AG04450 (cell line): Measurements from ENCODE around the gene ZNF318. TPM values are rescaled to one million over a fixed set of nuclear protein-coding genes. Genes with fewer than 3 reads are reported as not detected.

Experiments used
- CTCF ChIA-PET: fragments of 300-600, 350-600 bp; formaldehyde crosslinking; extraction: SDS; loops from one replicate; lab custom pipeline; 2022; ENCODE audit warnings: antibody characterized with exemption, inconsistent platforms; lab: Charles Lee
- POLR2A ChIA-PET: fragments of 350-600 bp; formaldehyde crosslinking; extraction: SDS; loops from one replicate; lab custom pipeline; 2021; ENCODE audit warnings: antibody characterized with exemption, inconsistent platforms; lab: Yijun Ruan, JAX
- DNase-seq: peaks from one replicate; pipeline ENCODE4 v3.0.0-alpha.2; 2011; ENCODE audit warnings: low read depth, low spot score
- H3K27ac ChIP-seq: one replicate; pipeline ENCODE4 v1.5.1; 2012; ENCODE audit warnings: low read depth, low read length, control low read depth
- H3K27me3 ChIP-seq: one replicate; pipeline ENCODE4 v1.6.0; 2012; ENCODE audit warnings: low read length; ENCODE audit not compliant: control insufficient read depth, insufficient read depth
- H3K4me3 ChIP-seq: 2 replicates; pipeline ENCODE4 v1.5.1; 2011; ENCODE audit warnings: mild to moderate bottlenecking, low read depth, low read length, control low read depth
- H3K9me3 ChIP-seq: 2 replicates; pipeline ENCODE4 v1.5.1; 2012; ENCODE audit warnings: low read length; ENCODE audit not compliant: control insufficient read depth, insufficient read depth
- polyA plus RNA-seq: library from polyadenylated mRNA; depleted of rRNA; stranded (reverse); fragments of >200 nt; gene quantifications from 2 replicates; pipeline ENCODE4 v1.2.3, GENCODE V29; 2011
- TF ChIP-seq, protein P1 (sequence below): IDR thresholded peaks from 2 replicates; pipeline ENCODE4 v1.5.1; 2011; ENCODE audit warnings: low read depth, low read length, control low read depth, inconsistent platforms

The ZNF318 gene
- polyA plus RNA-seq, 1 experiment, result 14.9 TPM

- DNase-seq, result no peak
- CTCF ChIA-PET, result interaction anchor here (0.9 kb wide), 1 partner anchor 10 kb away, joined by 3 read pairs; no protein-coding TSS in a partner anchor
- TF ChIP-seq, protein P1, sequence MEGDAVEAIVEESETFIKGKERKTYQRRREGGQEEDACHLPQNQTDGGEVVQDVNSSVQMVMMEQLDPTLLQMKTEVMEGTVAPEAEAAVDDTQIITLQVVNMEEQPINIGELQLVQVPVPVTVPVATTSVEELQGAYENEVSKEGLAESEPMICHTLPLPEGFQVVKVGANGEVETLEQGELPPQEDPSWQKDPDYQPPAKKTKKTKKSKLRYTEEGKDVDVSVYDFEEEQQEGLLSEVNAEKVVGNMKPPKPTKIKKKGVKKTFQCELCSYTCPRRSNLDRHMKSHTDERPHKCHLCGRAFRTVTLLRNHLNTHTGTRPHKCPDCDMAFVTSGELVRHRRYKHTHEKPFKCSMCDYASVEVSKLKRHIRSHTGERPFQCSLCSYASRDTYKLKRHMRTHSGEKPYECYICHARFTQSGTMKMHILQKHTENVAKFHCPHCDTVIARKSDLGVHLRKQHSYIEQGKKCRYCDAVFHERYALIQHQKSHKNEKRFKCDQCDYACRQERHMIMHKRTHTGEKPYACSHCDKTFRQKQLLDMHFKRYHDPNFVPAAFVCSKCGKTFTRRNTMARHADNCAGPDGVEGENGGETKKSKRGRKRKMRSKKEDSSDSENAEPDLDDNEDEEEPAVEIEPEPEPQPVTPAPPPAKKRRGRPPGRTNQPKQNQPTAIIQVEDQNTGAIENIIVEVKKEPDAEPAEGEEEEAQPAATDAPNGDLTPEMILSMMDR, result no peak
- H3K27ac ChIP-seq, result peak overlapping the region; percentile 11
- no peaks in the 10 kb centered on the region for H3K27me3 ChIP-seq
- peak overlapping the region; percentile 75 for H3K4me3 ChIP-seq
- H3K9me3 ChIP-seq, result no peaks in the 10 kb centered on the region
- POLR2A ChIA-PET, result interaction anchor here (1.1 to 2.5 kb wide), 3 partner anchors 21 to 139 kb away, joined by 4 to 10 read pairs (median 6); partner anchors contain the start of genes ABCC10 and DNPH1
These were observed 937 bp downstream of the ZNF318 start for GRCh38 chr6:43368259-43369160.

DNA sequence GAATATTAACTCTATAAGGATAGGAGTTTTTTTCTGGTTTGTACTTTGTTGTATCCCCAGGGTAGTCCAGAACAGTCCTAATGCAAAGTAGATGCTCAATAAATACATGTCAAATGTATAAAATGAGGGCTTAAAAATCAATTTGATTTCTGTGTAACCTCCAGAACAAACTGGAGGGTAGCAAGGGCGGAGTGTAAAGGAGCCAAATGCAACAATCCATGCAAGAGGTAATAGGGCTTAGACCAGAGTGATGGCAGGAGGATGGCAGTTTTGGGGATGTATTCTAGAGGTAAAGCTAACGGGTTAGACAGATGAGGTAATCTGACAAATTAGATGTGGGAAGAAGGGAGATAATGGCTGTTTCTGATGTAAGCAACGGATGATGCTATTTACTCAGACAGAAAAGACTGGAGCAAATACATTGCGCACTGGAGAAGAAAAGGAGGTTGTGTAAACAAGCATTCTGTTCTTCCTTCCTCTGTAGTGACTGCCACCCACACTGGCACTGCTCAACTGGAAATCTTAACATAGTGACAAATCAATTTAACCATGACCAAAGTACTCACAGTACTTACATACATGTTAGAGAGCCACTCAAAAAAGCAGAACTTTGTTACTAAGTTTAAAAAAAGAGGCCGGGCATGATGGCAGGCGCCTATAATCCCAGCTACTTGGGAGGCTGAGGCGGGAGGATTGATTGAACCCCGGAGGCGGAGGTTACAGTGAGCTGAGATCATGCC lies 2.0 kb downstream of the ZNF318 start:
- no peak for DNase-seq
- CTCF ChIA-PET, result interaction anchor here (0.9 kb wide), 1 partner anchor 9 kb away, joined by 3 read pairs; no protein-coding TSS in a partner anchor

DNA sequence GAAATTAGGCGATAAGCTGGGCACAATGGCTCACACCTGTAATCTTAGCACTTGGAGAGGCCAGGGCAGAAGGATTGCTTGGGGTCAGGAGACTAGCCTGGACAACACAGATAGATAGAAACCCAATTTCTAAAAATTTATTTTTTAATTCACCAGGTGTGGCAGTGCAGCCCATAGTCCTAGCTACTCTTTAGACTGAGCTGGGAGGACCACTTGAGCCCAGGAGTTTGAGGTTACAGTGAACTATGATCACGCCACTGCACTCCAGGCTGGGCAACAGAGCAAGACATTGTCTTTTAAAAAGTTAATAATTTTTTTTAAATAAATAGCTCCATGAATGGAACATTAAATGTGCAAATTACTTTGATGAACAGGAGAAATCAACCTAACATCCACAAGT lies 8.2 kb downstream of the ZNF318 start:
- H3K27ac ChIP-seq, result no peak overlapping the region
- DNase-seq, result no peak
- H3K4me3 ChIP-seq, result no peak overlapping the region
- TF ChIP-seq, protein P1, result no peak
- POLR2A ChIA-PET, result no interaction called here
- H3K27me3 ChIP-seq, result no peaks in the 10 kb centered on the region
- CTCF ChIA-PET, result no interaction called here
- no peaks in the 10 kb centered on the region for H3K9me3 ChIP-seq

More for the DNA sequence above, 2.0 kb downstream of the ZNF318 start:
- POLR2A ChIA-PET, result interaction anchor here (2.5 kb wide), 1 partner anchor 60 kb away, joined by 10 read pairs; the partner anchor contains the start of gene ABCC10
- H3K4me3 ChIP-seq, result no peak overlapping the region; the same call in none of the 2 replicates
- no peaks in the 10 kb centered on the region for H3K9me3 ChIP-seq
- H3K27ac ChIP-seq, result no peak overlapping the region
- TF ChIP-seq, protein P1, result no peak
- no peaks in the 10 kb centered on the region for H3K27me3 ChIP-seq

GRCh38 chr6:43359831-43360230 lies 9.6 kb downstream of the ZNF318 start:
- ChIA-PET POLR2A (no interaction called here), CTCF (interaction anchor here (1.0 kb wide), 1 partner anchor 27 kb away, joined by 4 read pairs; no protein-coding TSS in a partner anchor)
- Histone ChIP-seq H3K4me3 (no peak overlapping the region), H3K27ac (no peak overlapping the region), H3K27me3 (no peaks in the 10 kb centered on the region), H3K9me3 (no peaks in the 10 kb centered on the region)
- TF ChIP-seq, protein P1, result no peak
- DNase-seq, result no peak
